Measurements from ENCODE around the gene CEACAM1. TPM values are rescaled to one million over a fixed set of nuclear protein-coding genes. Genes with fewer than 3 reads are reported as not detected.
"Not testable (repeated sequence)": the region's sequence is repeated elsewhere in the genome, so short reads cannot be mapped to it uniquely, and the experiment has no call there.

CEACAM1 gene
- total RNA-seq, 1 experiment from 2014 or later = 2.0 TPM

GRCh38 chr19:42465827-42466280 lies 62.4 kb downstream of the CEACAM1 start:
- no peaks in the 10 kb centered on the region for H3K36me3 Mint-ChIP-seq
- no peak for DNase-seq (ENCODE audit: low spot score)
- POLR2A ChIA-PET = no interaction called here
- CTCF ChIA-PET = interaction anchor here (0.5 to 2.1 kb wide), 14 partner anchors 9 to 101 kb away, joined by 3 to 15 read pairs (median 4); partner anchors contain the start of gene CEACAM1
- H3K27ac Mint-ChIP-seq = no peak overlapping the region
- H3K9me3 Mint-ChIP-seq = no peaks in the 10 kb centered on the region
- no peak overlapping the region for H3K4me3 Mint-ChIP-seq
- peaks cover 23% of the 10 kb centered on the region for H3K4me1 Mint-ChIP-seq
- peaks cover 4% of the 10 kb centered on the region for H3K27me3 Mint-ChIP-seq (ENCODE audit: low read depth)
- TF ChIP-seq OVOL2 (CRISPR knock-in tag; IDR thresholded peaks at IDR 0.05; ENCODE audit: borderline replicate concordance) (no peak), ERG (CRISPR knock-in tag; IDR thresholded peaks at IDR 0.05) (no peak), IRF2 (CRISPR knock-in tag; IDR thresholded peaks at IDR 0.05; ENCODE audit: borderline replicate concordance, low read depth) (no peak), GABPB1 (CRISPR knock-in tag; IDR thresholded peaks at IDR 0.05) (no peak), GTF2I (CRISPR knock-in tag; conservative IDR thresholded peaks at IDR 0.05) (no peak), KAT7 (CRISPR knock-in tag; IDR thresholded peaks at IDR 0.05; ENCODE audit: borderline replicate concordance) (no peak), SOX15 (CRISPR knock-in tag; IDR thresholded peaks at IDR 0.05) (no peak), GRHL2 (CRISPR knock-in tag; IDR thresholded peaks at IDR 0.05; ENCODE audit: insufficient replicate concordance, severe bottlenecking) (no peak), ZBTB43 (CRISPR knock-in tag; IDR thresholded peaks at IDR 0.05) (no peak)
- TF ChIP-seq, protein P1, sequence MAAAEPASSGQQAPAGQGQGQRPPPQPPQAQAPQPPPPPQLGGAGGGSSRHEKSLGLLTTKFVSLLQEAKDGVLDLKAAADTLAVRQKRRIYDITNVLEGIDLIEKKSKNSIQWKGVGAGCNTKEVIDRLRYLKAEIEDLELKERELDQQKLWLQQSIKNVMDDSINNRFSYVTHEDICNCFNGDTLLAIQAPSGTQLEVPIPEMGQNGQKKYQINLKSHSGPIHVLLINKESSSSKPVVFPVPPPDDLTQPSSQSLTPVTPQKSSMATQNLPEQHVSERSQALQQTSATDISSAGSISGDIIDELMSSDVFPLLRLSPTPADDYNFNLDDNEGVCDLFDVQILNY (CRISPR knock-in tag; IDR thresholded peaks at IDR 0.05) = no peak
- TF ChIP-seq, protein P2, sequence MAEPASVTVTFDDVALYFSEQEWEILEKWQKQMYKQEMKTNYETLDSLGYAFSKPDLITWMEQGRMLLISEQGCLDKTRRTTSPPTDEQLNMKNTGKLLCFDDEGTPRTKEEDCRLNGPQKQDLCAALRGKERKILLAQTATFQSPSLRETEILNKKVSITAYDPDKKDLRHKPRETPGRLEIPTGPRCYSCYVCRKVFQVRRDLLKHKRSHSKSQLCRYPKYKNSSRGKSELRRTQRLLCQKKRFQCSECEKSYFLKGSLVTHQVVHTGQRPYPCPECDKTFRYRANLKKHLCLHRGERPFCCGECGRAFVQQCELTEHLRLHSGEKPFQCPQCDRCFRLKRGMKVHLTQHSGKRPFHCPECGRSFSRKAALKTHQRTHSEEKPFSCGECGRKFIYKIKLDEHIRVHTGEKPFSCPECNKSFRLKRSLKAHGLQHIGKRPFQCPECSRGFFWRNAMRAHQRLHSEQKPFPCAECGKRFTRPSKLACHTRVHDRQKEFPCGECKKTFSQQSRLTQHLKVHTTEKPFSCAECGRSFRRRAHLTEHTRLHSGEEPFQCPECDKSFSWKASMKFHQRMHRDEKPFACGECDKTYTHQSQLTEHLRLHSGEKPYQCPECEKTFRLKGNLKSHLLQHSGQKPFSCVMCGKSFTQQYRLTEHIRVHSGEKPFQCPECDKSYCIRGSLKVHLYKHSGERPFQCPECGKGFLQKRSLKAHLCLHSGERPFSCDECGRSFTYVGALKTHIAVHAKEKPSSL (CRISPR knock-in tag; conservative IDR thresholded peaks at IDR 0.05) = no peak
- peak; percentile 53 for ATAC-seq

DNA sequence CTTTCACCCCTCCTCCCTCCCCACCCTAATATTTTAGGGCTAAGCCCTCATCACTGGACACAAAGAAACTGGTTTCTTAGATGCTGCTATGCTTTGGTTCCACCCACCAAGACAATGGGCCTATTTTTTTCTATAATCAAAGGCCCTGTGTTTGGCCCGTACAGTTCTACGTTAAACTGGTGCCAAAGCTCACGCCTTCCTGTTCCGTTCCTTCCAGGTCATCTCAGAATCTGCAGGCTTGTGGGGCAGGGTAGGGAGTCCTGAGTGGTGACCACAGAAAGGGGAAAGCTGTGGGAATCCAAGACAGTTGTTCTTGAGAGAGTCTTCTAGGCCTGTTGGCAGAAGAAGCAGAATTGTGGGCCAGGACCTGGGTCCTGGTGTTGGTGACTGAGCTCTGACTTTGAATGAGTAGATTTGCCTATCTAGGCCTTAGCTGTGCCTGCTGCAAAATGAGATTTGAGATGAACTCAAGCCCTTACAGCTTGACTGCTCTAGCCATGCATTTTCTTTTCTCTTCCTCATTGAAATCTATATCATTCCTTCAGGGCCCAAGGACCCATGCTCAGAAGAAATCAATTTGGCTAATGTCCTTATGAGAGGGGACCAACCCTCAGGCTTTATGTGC lies 66.5 kb downstream of the CEACAM1 start:
- Mint-ChIP-seq H3K27ac (no peak overlapping the region), H3K9me3 (peaks cover 4% of the 10 kb centered on the region), H3K27me3 (ENCODE audit: low read depth) (peaks cover 4% of the 10 kb centered on the region), H3K4me1 (peaks cover 32% of the 10 kb centered on the region), H3K4me3 (no peak overlapping the region), H3K36me3 (peaks cover 2% of the 10 kb centered on the region; the same call in 1 of the 2 replicates)
- DNase-seq (ENCODE audit: low spot score) (no peak), ATAC-seq (no peak)
- POLR2A ChIA-PET = no interaction called here
- CTCF ChIA-PET = interaction anchor here (1.1 to 2.2 kb wide), 3 partner anchors 22 to 102 kb away, joined by 3 to 12 read pairs (median 4); no protein-coding TSS in a partner anchor
- no peak for TF ChIP-seq ZNF219 (CRISPR knock-in tag; IDR thresholded peaks at IDR 0.05; ENCODE audit: borderline replicate concordance)
- TF ChIP-seq CREB1 (CRISPR knock-in tag; IDR thresholded peaks at IDR 0.05) = no peak
- TF ChIP-seq NFYB (CRISPR knock-in tag; conservative IDR thresholded peaks at IDR 0.05; ENCODE audit: low read depth) = no peak
- TF ChIP-seq, protein P2 (CRISPR knock-in tag; conservative IDR thresholded peaks at IDR 0.05) = no peak
- TF ChIP-seq, protein P3, sequence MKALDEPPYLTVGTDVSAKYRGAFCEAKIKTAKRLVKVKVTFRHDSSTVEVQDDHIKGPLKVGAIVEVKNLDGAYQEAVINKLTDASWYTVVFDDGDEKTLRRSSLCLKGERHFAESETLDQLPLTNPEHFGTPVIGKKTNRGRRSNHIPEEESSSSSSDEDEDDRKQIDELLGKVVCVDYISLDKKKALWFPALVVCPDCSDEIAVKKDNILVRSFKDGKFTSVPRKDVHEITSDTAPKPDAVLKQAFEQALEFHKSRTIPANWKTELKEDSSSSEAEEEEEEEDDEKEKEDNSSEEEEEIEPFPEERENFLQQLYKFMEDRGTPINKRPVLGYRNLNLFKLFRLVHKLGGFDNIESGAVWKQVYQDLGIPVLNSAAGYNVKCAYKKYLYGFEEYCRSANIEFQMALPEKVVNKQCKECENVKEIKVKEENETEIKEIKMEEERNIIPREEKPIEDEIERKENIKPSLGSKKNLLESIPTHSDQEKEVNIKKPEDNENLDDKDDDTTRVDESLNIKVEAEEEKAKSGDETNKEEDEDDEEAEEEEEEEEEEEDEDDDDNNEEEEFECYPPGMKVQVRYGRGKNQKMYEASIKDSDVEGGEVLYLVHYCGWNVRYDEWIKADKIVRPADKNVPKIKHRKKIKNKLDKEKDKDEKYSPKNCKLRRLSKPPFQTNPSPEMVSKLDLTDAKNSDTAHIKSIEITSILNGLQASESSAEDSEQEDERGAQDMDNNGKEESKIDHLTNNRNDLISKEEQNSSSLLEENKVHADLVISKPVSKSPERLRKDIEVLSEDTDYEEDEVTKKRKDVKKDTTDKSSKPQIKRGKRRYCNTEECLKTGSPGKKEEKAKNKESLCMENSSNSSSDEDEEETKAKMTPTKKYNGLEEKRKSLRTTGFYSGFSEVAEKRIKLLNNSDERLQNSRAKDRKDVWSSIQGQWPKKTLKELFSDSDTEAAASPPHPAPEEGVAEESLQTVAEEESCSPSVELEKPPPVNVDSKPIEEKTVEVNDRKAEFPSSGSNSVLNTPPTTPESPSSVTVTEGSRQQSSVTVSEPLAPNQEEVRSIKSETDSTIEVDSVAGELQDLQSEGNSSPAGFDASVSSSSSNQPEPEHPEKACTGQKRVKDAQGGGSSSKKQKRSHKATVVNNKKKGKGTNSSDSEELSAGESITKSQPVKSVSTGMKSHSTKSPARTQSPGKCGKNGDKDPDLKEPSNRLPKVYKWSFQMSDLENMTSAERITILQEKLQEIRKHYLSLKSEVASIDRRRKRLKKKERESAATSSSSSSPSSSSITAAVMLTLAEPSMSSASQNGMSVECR (CRISPR knock-in tag; IDR thresholded peaks at IDR 0.05; ENCODE audit: borderline replicate concordance) = no peak

GRCh38 chr19:42461231-42461630 lies 67.0 kb downstream of the CEACAM1 start:
- H3K4me3 Mint-ChIP-seq; DNase-seq (ENCODE audit: low spot score); POLR2A ChIA-PET; H3K27ac Mint-ChIP-seq; ATAC-seq; H3K27me3 Mint-ChIP-seq (ENCODE audit: low read depth); H3K9me3 Mint-ChIP-seq; H3K36me3 Mint-ChIP-seq: not testable (repeated sequence)
- CTCF ChIA-PET = interaction anchor here (1.1 to 2.2 kb wide), 2 partner anchors 21 to 87 kb away, joined by 4 to 12 read pairs; no protein-coding TSS in a partner anchor
- peaks cover 28% of the 10 kb centered on the region for H3K4me1 Mint-ChIP-seq

Data from WTC11 (cell line).